ENCODE data around the gene G2E3.

The G2E3 gene

GRCh38 chr14:30525833-30526232, 33.1 kb upstream of the G2E3 start:
- no peak overlapping the region for H3K4me3 ChIP-seq (ENCODE audit: control insufficient read depth, low read depth, low read length)
- TF ChIP-seq CTCF (IDR thresholded peaks at IDR 0.05; ENCODE audit: control insufficient read depth, insufficient read depth, low read depth, low read length, missing control alignments) = no peak
- DNase-seq (ENCODE audit: low read depth) = peak; percentile 8

GRCh38 chr14:30527196-30527595, 31.8 kb upstream of the G2E3 start:
- no peak for DNase-seq (ENCODE audit: low read depth)
- H3K4me3 ChIP-seq (ENCODE audit: control insufficient read depth, low read depth, low read length) = no peak overlapping the region
- TF ChIP-seq CTCF (IDR thresholded peaks at IDR 0.05; ENCODE audit: control insufficient read depth, insufficient read depth, low read depth, low read length, missing control alignments) = no peak

GRCh38 chr14:30528119-30528518, 30.8 kb upstream of the G2E3 start:
- H3K4me3 ChIP-seq (ENCODE audit: control insufficient read depth, low read depth, low read length) = no peak overlapping the region
- TF ChIP-seq CTCF (IDR thresholded peaks at IDR 0.05; ENCODE audit: control insufficient read depth, insufficient read depth, low read depth, low read length, missing control alignments) = no peak
- DNase-seq (ENCODE audit: low read depth) = no peak

GRCh38 chr14:30528778-30529642, 29.9 kb upstream of the G2E3 start:
- H3K4me3 ChIP-seq (ENCODE audit: control insufficient read depth, low read depth, low read length) = no peak overlapping the region
- no peak for DNase-seq (ENCODE audit: low read depth)
- TF ChIP-seq CTCF (IDR thresholded peaks at IDR 0.05; ENCODE audit: control insufficient read depth, insufficient read depth, low read depth, low read length, missing control alignments) = no peak

GRCh38 chr14:30532264-30532663, 26.7 kb upstream of the G2E3 start:
- DNase-seq (ENCODE audit: low read depth) = no peak
- H3K4me3 ChIP-seq (ENCODE audit: control insufficient read depth, low read depth, low read length) = no peak overlapping the region
- TF ChIP-seq CTCF (IDR thresholded peaks at IDR 0.05; ENCODE audit: control insufficient read depth, insufficient read depth, low read depth, low read length, missing control alignments) = no peak

GRCh38 chr14:30533126-30533525, 25.8 kb upstream of the G2E3 start:
- no peak for TF ChIP-seq CTCF (IDR thresholded peaks at IDR 0.05; ENCODE audit: control insufficient read depth, insufficient read depth, low read depth, low read length, missing control alignments)
- DNase-seq (ENCODE audit: low read depth) = no peak
- H3K4me3 ChIP-seq (ENCODE audit: control insufficient read depth, low read depth, low read length) = no peak overlapping the region
